Occipital lobe (tissue), 2 donors: ENCODE measurements around the gene CLDN3. TPM values are rescaled to one million over a fixed set of nuclear protein-coding genes. Genes with fewer than 3 reads are reported as not detected.
"Not testable (repeated sequence)": the region's sequence is repeated elsewhere in the genome, so short reads cannot be mapped to it uniquely, and the experiment has no call there.

Source experiments
- DNase-seq: peaks from one replicate; lab custom pipeline; 2025; lab: John Stamatoyannopoulos, UW
- total RNA-seq: library from RNA; depleted of rRNA; stranded (reverse); fragments of >200 nt; gene quantifications from one replicate; pipeline ENCODE4 v1.2.3, GENCODE V29; 2014

Gene CLDN3
- not detected for total RNA-seq

- DNase-seq, result no peak
Observed at GRCh38 chr7:73770002-73770859, at the start of gene CLDN3. Gene CLDN3, minus strand, starts transcription at chr7:73770270. Its CDS starts 221 bp downstream, at chr7:73770049.

GRCh38 chr7:73817121-73817520 is 47.1 kb upstream of the CLDN3 start:
- no peak for DNase-seq

- no peak for DNase-seq
Observed at GRCh38 chr7:73815436-73815835, 45.4 kb upstream of the CLDN3 start.

GRCh38 chr7:73812996-73813395 is 42.9 kb upstream of the CLDN3 start:
- DNase-seq, result no peak

- no peak for DNase-seq
Observed at GRCh38 chr7:73811760-73812168, 41.7 kb upstream of the CLDN3 start.

GRCh38 chr7:73810998-73811360 is 40.9 kb upstream of the CLDN3 start:
- no peak for DNase-seq

GRCh38 chr7:73809467-73809951 is 39.4 kb upstream of the CLDN3 start:
- DNase-seq, result no peak

GRCh38 chr7:73802459-73802858 is 32.4 kb upstream of the CLDN3 start:
- no peak for DNase-seq

- DNase-seq, result no peak
Observed at GRCh38 chr7:73801577-73801976, 31.5 kb upstream of the CLDN3 start.

GRCh38 chr7:73799282-73800141 is 29.4 kb upstream of the CLDN3 start:
- no peak for DNase-seq

GRCh38 chr7:73797176-73797575 is 27.1 kb upstream of the CLDN3 start:
- not testable (repeated sequence) for DNase-seq

- DNase-seq, result not testable (repeated sequence)
Observed at GRCh38 chr7:73796656-73797055, 26.6 kb upstream of the CLDN3 start.

GRCh38 chr7:73795188-73795587 is 25.1 kb upstream of the CLDN3 start:
- not testable (repeated sequence) for DNase-seq

GRCh38 chr7:73791170-73791690 is 21.2 kb upstream of the CLDN3 start:
- not testable (repeated sequence) for DNase-seq

- no peak for DNase-seq
Observed at GRCh38 chr7:73789051-73789450, 19.0 kb upstream of the CLDN3 start.

GRCh38 chr7:73787786-73788048 is 17.6 kb upstream of the CLDN3 start:
- DNase-seq, result not testable (repeated sequence)

GRCh38 chr7:73786588-73786987 is 16.5 kb upstream of the CLDN3 start:
- no peak for DNase-seq

GRCh38 chr7:73779517-73779916 is 9.4 kb upstream of the CLDN3 start:
- no peak for DNase-seq

GRCh38 chr7:73778801-73779389 is 8.8 kb upstream of the CLDN3 start:
- no peak for DNase-seq

- no peak for DNase-seq
Observed at GRCh38 chr7:73774923-73775322, 4.9 kb upstream of the CLDN3 start.

- no peak for DNase-seq
Observed at GRCh38 chr7:73773700-73774517, 3.8 kb upstream of the CLDN3 start.
